IPS-18a (cell line): ENCODE results near the gene SRP68.

Source experiments
- H3K27ac ChIP-seq: one replicate; pipeline ENCODE4 v1.5.1; 2013; ENCODE audit warnings: low read length
- H3K27me3 ChIP-seq: one replicate; pipeline ENCODE4 v1.6.1; 2013; ENCODE audit warnings: mild to moderate bottlenecking, low read length; ENCODE audit not compliant: control insufficient read depth, insufficient read depth
- H3K36me3 ChIP-seq: one replicate; pipeline ENCODE4 v1.6.1; 2013; ENCODE audit warnings: low read depth, low read length; ENCODE audit not compliant: control insufficient read depth
- H3K4me1 ChIP-seq: one replicate; pipeline ENCODE4 v1.6.1; 2013; ENCODE audit warnings: low read depth, low read length; ENCODE audit not compliant: control insufficient read depth
- H3K4me3 ChIP-seq: one replicate; pipeline ENCODE4 v1.5.1; 2013; ENCODE audit warnings: low read length
- H3K9ac ChIP-seq: one replicate; pipeline ENCODE4 v1.6.1; 2013; ENCODE audit warnings: mild to moderate bottlenecking, low read length, moderate library complexity
- H3K9me3 ChIP-seq: one replicate; pipeline ENCODE4 v1.6.1; 2013; ENCODE audit warnings: low read depth, low read length; ENCODE audit not compliant: control insufficient read depth

Gene SRP68

DNA sequence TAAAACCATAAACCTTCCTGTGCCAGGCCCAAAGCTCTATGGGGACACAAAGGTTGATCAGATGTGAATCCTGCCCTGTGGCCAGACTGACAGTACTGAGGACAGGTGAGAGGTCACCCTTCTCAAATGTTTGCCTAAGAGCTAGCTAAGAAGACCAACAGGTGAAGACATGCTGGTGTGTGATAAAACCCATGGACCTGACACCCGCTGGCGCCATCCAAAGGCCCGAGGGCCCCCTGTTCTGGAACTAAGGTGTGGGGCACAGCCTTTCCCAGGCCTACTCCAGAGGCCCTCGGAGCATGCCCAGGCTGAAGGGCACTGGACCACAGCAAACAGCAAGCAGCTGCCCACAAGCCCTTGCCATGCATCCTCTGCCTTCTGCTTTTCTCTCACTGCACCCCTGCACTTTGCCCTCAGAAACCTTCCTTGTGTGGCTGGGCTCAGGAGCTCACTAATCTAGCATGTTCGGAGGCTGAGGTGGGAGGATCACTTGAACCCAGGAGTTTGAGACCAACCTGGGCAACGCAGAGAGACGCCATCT is 76.9 kb downstream of the SRP68 start:
- Histone ChIP-seq H3K36me3 (peaks cover 13% of the 10 kb centered on the region), H3K27me3 (no peaks in the 10 kb centered on the region), H3K4me3 (no peak overlapping the region), H3K27ac (no peak overlapping the region), H3K9ac (no peak overlapping the region), H3K9me3 (no peaks in the 10 kb centered on the region), H3K4me1 (no peaks in the 10 kb centered on the region)

DNA sequence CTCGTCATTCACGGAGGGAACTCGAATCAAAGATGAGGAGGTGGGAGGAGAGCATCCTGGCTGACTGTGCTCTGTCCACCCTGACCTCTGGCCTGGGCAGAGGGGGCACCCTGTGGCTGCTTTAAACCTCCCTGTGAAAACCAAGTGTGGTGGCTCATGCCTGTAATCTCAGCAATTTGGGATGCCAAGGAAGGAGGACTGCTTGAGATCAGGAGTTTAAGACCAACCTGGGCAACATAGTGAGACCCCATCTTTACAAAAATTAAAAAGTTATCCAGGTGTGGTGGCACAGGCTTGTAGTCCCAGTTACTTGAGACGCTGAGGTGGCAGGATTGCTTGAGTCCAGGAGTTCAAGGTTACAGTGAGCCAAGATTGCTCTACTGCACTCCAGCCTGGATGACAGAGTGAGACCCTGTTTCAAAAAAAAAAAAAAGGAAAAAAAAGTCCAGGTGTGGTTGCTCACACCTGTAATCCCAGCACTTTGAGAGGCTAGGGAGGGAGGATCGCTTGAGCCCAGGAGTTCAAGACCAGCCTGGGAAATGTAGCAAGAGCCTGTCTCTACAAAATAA is 77.4 kb downstream of the SRP68 start:
- Histone ChIP-seq H3K9me3 (no peaks in the 10 kb centered on the region), H3K4me3 (no peak overlapping the region), H3K27me3 (no peaks in the 10 kb centered on the region), H3K9ac (no peak overlapping the region), H3K36me3 (peaks cover 13% of the 10 kb centered on the region), H3K4me1 (no peaks in the 10 kb centered on the region), H3K27ac (no peak overlapping the region)

DNA sequence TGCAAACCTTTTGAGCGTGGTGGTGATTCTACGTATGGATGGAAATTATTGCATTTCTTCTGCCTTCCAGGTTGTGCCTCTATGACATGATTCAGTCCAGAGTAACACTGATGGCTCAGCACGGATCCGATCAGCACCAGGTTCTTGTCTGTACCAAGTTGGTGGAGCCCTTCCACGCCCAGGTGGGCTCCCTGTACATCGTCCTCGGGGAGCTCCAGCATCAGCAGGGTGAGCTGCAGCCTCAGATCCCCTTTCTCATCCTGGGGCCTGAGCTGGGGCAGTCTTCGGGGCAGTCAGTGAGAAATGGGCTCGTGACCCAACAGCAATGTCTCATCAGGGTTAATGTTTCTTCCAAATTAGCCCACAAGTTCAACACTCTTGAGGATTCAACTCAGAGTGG is 80.9 kb downstream of the SRP68 start:
- H3K4me3 ChIP-seq: no peak overlapping the region

More for the DNA sequence above, 80.9 kb downstream of the SRP68 start:
- Histone ChIP-seq H3K27me3 (no peaks in the 10 kb centered on the region), H3K9ac (no peak overlapping the region), H3K9me3 (no peaks in the 10 kb centered on the region), H3K4me1 (no peaks in the 10 kb centered on the region), H3K36me3 (peaks cover 13% of the 10 kb centered on the region), H3K27ac (no peak overlapping the region)
